H9 (cell line): ENCODE results near the gene TMEM164. TPM values are rescaled to one million over a fixed set of nuclear protein-coding genes. Genes with fewer than 3 reads are reported as not detected.
"Not testable (repeated sequence)": the region's sequence is repeated elsewhere in the genome, so short reads cannot be mapped to it uniquely, and the experiment has no call there.

Source experiments
- DNase-seq: peaks from one replicate; pipeline ENCODE4 v3.0.0-alpha.2; 2017
- H2AFZ ChIP-seq: one replicate; pipeline ENCODE4 v1.6.1; 2013; ENCODE audit warnings: mild to moderate bottlenecking, low read length, control low read depth, moderate library complexity
- H2AK5ac ChIP-seq: 2 replicates; pipeline ENCODE4 v1.6.1; 2013; ENCODE audit warnings: low read length, control low read depth, mixed read lengths; ENCODE audit not compliant: insufficient read length
- H2BK120ac ChIP-seq: one replicate; pipeline ENCODE4 v1.6.1; 2013; ENCODE audit warnings: low read depth, mild to moderate bottlenecking, low read length, control low read depth, inconsistent platforms; ENCODE audit not compliant: poor library complexity, severe bottlenecking
- H2BK12ac ChIP-seq: 2 replicates; pipeline ENCODE4 v1.6.1; 2013; ENCODE audit warnings: low read length, control low read depth, mixed read lengths, low read depth; ENCODE audit not compliant: insufficient read length
- H2BK15ac ChIP-seq: 2 replicates; pipeline ENCODE4 v1.6.1; 2013; ENCODE audit warnings: low read depth, low read length, control low read depth
- H2BK20ac ChIP-seq: one replicate; pipeline ENCODE4 v1.6.1; 2013; ENCODE audit warnings: low read depth, mild to moderate bottlenecking, low read length, control low read depth, inconsistent platforms; ENCODE audit not compliant: poor library complexity, severe bottlenecking
- H2BK5ac ChIP-seq: 2 replicates; pipeline ENCODE4 v1.6.1; 2013; ENCODE audit warnings: low read length, control low read depth, mixed read lengths; ENCODE audit not compliant: insufficient read length
- H3K14ac ChIP-seq: 2 replicates; pipeline ENCODE4 v1.6.1; 2013; ENCODE audit warnings: low read length, control low read depth; ENCODE audit not compliant: insufficient read depth
- H3K18ac ChIP-seq: 2 replicates; pipeline ENCODE4 v1.6.1; 2013; ENCODE audit warnings: low read depth, mild to moderate bottlenecking, mixed read lengths, low read length, control low read depth; ENCODE audit not compliant: insufficient read length
- H3K23ac ChIP-seq: 2 replicates; pipeline ENCODE4 v1.6.1; 2013; ENCODE audit warnings: low read length, control low read depth, mixed read lengths, low read depth; ENCODE audit not compliant: insufficient read length
- H3K23me2 ChIP-seq: 2 replicates; pipeline ENCODE4 v1.6.1; 2013; ENCODE audit warnings: low read depth, mild to moderate bottlenecking, mixed read lengths, low read length, control low read depth; ENCODE audit not compliant: insufficient read length, poor library complexity, severe bottlenecking
- H3K27ac ChIP-seq: 2 replicates; pipeline ENCODE4 v1.5.1; 2013; ENCODE audit warnings: low read length, control low read depth, mixed read lengths, low read depth; ENCODE audit not compliant: insufficient read length
- H3K27me3 ChIP-seq: 2 replicates; pipeline ENCODE4 v1.6.1; 2013; ENCODE audit warnings: low read length, control low read depth, inconsistent platforms; ENCODE audit not compliant: insufficient read depth
- H3K4ac ChIP-seq: 2 replicates; pipeline ENCODE4 v1.6.1; 2013; ENCODE audit warnings: low read depth, mild to moderate bottlenecking, control low read depth, inconsistent platforms, low read length, moderate library complexity
- H3K4me1 ChIP-seq: 2 replicates; pipeline ENCODE4 v1.6.1; 2013; ENCODE audit warnings: low read length, control low read depth, inconsistent platforms; ENCODE audit not compliant: insufficient read depth
- H3K4me2 ChIP-seq: 2 replicates; pipeline ENCODE4 v1.6.1; 2013; ENCODE audit warnings: low read length, control low read depth, mixed read lengths; ENCODE audit not compliant: insufficient read length, insufficient read depth
- H3K56ac ChIP-seq: 2 replicates; pipeline ENCODE4 v1.6.1; 2013; ENCODE audit warnings: low read depth, mild to moderate bottlenecking, mixed read lengths, low read length, control low read depth; ENCODE audit not compliant: insufficient read length
- H3K79me1 ChIP-seq: 2 replicates; pipeline ENCODE4 v1.6.1; 2013; ENCODE audit warnings: low read depth, mild to moderate bottlenecking, moderate library complexity, low read length, control low read depth, inconsistent platforms; ENCODE audit not compliant: insufficient read depth, poor library complexity, severe bottlenecking
- H3K79me2 ChIP-seq: 2 replicates; pipeline ENCODE4 v1.6.1; 2013; ENCODE audit warnings: low read length, control low read depth, inconsistent platforms; ENCODE audit not compliant: insufficient read depth
- H3K9ac ChIP-seq: 2 replicates; pipeline ENCODE4 v1.6.1; 2013; ENCODE audit warnings: low read length, control low read depth, mixed read lengths; ENCODE audit not compliant: insufficient read length; ENCODE audit errors: extremely low read depth
- H3K9me3 ChIP-seq: one replicate; pipeline ENCODE4 v1.6.1; 2013; ENCODE audit warnings: low read depth, low read length, inconsistent platforms; ENCODE audit not compliant: control insufficient read depth
- H3T11ph ChIP-seq: one replicate; pipeline ENCODE4 v1.6.1; 2013; ENCODE audit warnings: mild to moderate bottlenecking, low read length, control low read depth, inconsistent platforms
- H4K20me1 ChIP-seq: one replicate; pipeline ENCODE4 v1.6.1; 2013; ENCODE audit not compliant: control insufficient read depth, insufficient read length, insufficient read depth
- H4K5ac ChIP-seq: 2 replicates; pipeline ENCODE4 v1.6.1; 2013; ENCODE audit warnings: low read depth, mild to moderate bottlenecking, mixed read lengths, low read length, control low read depth; ENCODE audit not compliant: insufficient read length
- H4K8ac ChIP-seq: replicated peaks from 2 replicates; pipeline ENCODE4 v1.6.1; 2013; ENCODE audit warnings: low read length, control low read depth, mixed read lengths, low read depth; ENCODE audit not compliant: insufficient read length
- H4K91ac ChIP-seq: 2 replicates; pipeline ENCODE4 v1.6.1; 2013; ENCODE audit warnings: low read depth, mild to moderate bottlenecking, moderate library complexity, mixed read lengths, low read length, control low read depth; ENCODE audit not compliant: insufficient read length
- H3K27ac Mint-ChIP-seq, 3 experiments: 2 replicates in 2 of 3; 3 replicates in 1 of 3; pipeline ENCODE4 v1.8.0; 2020 to 2021; ENCODE audit warnings: mixed read lengths in 3 of 3, mild to moderate bottlenecking in 1 of 3, moderate library complexity in 1 of 3
- H3K27me3 Mint-ChIP-seq: 2 replicates; pipeline ENCODE4 v1.8.0; 2021; ENCODE audit warnings: low read depth, mild to moderate bottlenecking, moderate library complexity, mixed read lengths
- H3K36me3 Mint-ChIP-seq, 3 experiments: 2 replicates in 2 of 3; 3 replicates in 1 of 3; pipeline ENCODE4 v1.8.0; 2020 to 2021; ENCODE audit warnings: low read depth in 3 of 3, mixed read lengths in 3 of 3; ENCODE audit not compliant: insufficient read depth in 1 of 3
- H3K4me1 Mint-ChIP-seq, 2 experiments: 2 replicates each; pipeline ENCODE4 v1.8.0; 2020; ENCODE audit warnings: mixed read lengths in 2 of 2
- H3K4me3 Mint-ChIP-seq, 2 experiments: 2 replicates in 1 of 2; 3 replicates in 1 of 2; pipeline ENCODE4 v1.8.0; 2020 to 2021; ENCODE audit warnings: mild to moderate bottlenecking in 2 of 2, mixed read lengths in 2 of 2, moderate library complexity in 1 of 2
- H3K9me3 Mint-ChIP-seq, 2 experiments: 2 replicates in 1 of 2; 3 replicates in 1 of 2; pipeline ENCODE4 v1.8.0; 2020; ENCODE audit warnings: mild to moderate bottlenecking in 2 of 2, mixed read lengths in 2 of 2, moderate library complexity in 1 of 2
- CTCF ChIP-seq: fragments of 200-600 bp; sonication (generic); conservative IDR thresholded peaks from 3 replicates; pipeline ENCODE4 v1.8.0; 2021; ENCODE audit warnings: antibody characterized with exemption, mild to moderate bottlenecking
- WGBS: extraction: QIAGEN DNeasy Blood & Tissue Kit; methylation state at CpG from one replicate; pipeline ENCODE4 v1.1.7; 2013; ENCODE audit warnings: missing lambda C conversion rate, low lambda C conversion rate, mixed read lengths; ENCODE audit not compliant: insufficient read length; ENCODE audit errors: extremely low coverage; 5-methylcytosine and 5-hydroxymethylcytosine counted together
- total RNA-seq: library from RNA; stranded (reverse); gene quantifications from 2 replicates; pipeline ENCODE4 v1.2.1, GENCODE V29; 2021

The TMEM164 gene
- total RNA-seq, 1 experiment from 2014 or later, result 30.4 TPM

GRCh38 chrX:110153896-110154295, 151.0 kb downstream of the TMEM164 start:
- H3K23ac ChIP-seq, result no peak overlapping the region
- H3K56ac ChIP-seq, result no peak overlapping the region
- no peak overlapping the region for H2BK20ac ChIP-seq
- H3K4me3 Mint-ChIP-seq, result no peak overlapping the region
- no peaks in the 10 kb centered on the region for H3K79me1 ChIP-seq
- no peak overlapping the region for H2BK12ac ChIP-seq
- no peaks in the 10 kb centered on the region for H3K79me2 ChIP-seq
- H3K14ac ChIP-seq, result no peak overlapping the region
- no peaks in the 10 kb centered on the region for H3K27me3 Mint-ChIP-seq
- H3K27ac ChIP-seq, result no peak overlapping the region
- H3K4me1 ChIP-seq, result no peaks in the 10 kb centered on the region
- H4K5ac ChIP-seq, result no peak overlapping the region
- H3K4me2 ChIP-seq, result no peak overlapping the region
- H3K9me3 ChIP-seq, result no peaks in the 10 kb centered on the region
- WGBS, result no CpG with 5 or more reads among the region's 2 CpGs
- H3T11ph ChIP-seq, result no peak overlapping the region
- H2BK120ac ChIP-seq, result no peak overlapping the region
- H4K91ac ChIP-seq, result no peak overlapping the region
- no peak overlapping the region for H2BK5ac ChIP-seq
- no peak overlapping the region for H2AK5ac ChIP-seq
- no peaks in the 10 kb centered on the region for H3K9me3 Mint-ChIP-seq
- H3K18ac ChIP-seq, result no peak overlapping the region
- H3K4ac ChIP-seq, result no peak overlapping the region
- no peak overlapping the region for H3K27ac Mint-ChIP-seq
- no peaks in the 10 kb centered on the region for H3K23me2 ChIP-seq
- no peaks in the 10 kb centered on the region for H3K4me1 Mint-ChIP-seq
- H4K8ac ChIP-seq, result no peak overlapping the region
- no peak overlapping the region for H2AFZ ChIP-seq
- H4K20me1 ChIP-seq, result no peaks in the 10 kb centered on the region
- no peak overlapping the region for H2BK15ac ChIP-seq
- no peak for DNase-seq
- H3K27me3 ChIP-seq, result no peaks in the 10 kb centered on the region
- H3K9ac ChIP-seq, result no peak overlapping the region
- no peaks in the 10 kb centered on the region; a peak in 1 of 7 replicates for H3K36me3 Mint-ChIP-seq
- TF ChIP-seq CTCF, result no peak

- not testable (repeated sequence) for H4K91ac ChIP-seq, H3K9me3 Mint-ChIP-seq, H3T11ph ChIP-seq, H2BK5ac ChIP-seq, H3K56ac ChIP-seq, H4K20me1 ChIP-seq, H3K79me2 ChIP-seq, H3K27ac ChIP-seq, H3K36me3 Mint-ChIP-seq, H2AFZ ChIP-seq, DNase-seq, H3K9ac ChIP-seq, H3K4ac ChIP-seq, H3K4me2 ChIP-seq, H3K23me2 ChIP-seq, H4K8ac ChIP-seq, H3K14ac ChIP-seq, H3K27me3 Mint-ChIP-seq, H3K4me1 ChIP-seq, H2BK12ac ChIP-seq, H3K18ac ChIP-seq, H3K9me3 ChIP-seq, H3K4me3 Mint-ChIP-seq, H2BK120ac ChIP-seq, H3K4me1 Mint-ChIP-seq, H2AK5ac ChIP-seq, H4K5ac ChIP-seq, H3K27ac Mint-ChIP-seq, H3K79me1 ChIP-seq, H2BK20ac ChIP-seq, H2BK15ac ChIP-seq, H3K27me3 ChIP-seq, H3K23ac ChIP-seq
- WGBS, result no CpG with 5 or more reads among the region's 5 CpGs
Measured at GRCh38 chrX:110154328-110154727, 151.4 kb downstream of the TMEM164 start.
